Keratinocyte (primary cell): Measurements from ENCODE around the gene CBY1. TPM values are rescaled to one million over a fixed set of nuclear protein-coding genes. Genes with fewer than 3 reads are reported as not detected.

Experiments used
- DNase-seq: peaks from one replicate; pipeline ENCODE4 v3.0.0-alpha.2; 2011; ENCODE audit warnings: low read depth, missing footprints, low spot score
- FAIRE-seq: peaks from 2 replicates; lab custom pipeline; 2011; peaks lifted over from hg19 to GRCh38; lab: Jason Lieb, UNC
- H2AFZ ChIP-seq: 2 replicates; pipeline ENCODE4 v1.6.0; 2012; ENCODE audit warnings: low read length, control low read depth, inconsistent platforms; ENCODE audit not compliant: control insufficient read depth
- H3K27ac ChIP-seq: 2 replicates; pipeline ENCODE4 v1.5.1; 2011; ENCODE audit warnings: low read length; ENCODE audit not compliant: control insufficient read depth, insufficient read depth
- H3K27me3 ChIP-seq: 3 replicates; pipeline ENCODE4 v1.6.0; 2011; ENCODE audit warnings: low read length; ENCODE audit not compliant: control insufficient read depth, insufficient read depth; ENCODE audit errors: extremely low read depth
- H3K36me3 ChIP-seq, 2 experiments: 2 replicates in 1 of 2; 3 replicates in 1 of 2; pipeline ENCODE4 v1.5.1; 2011; ENCODE audit warnings: low read length in 2 of 2, mild to moderate bottlenecking in 1 of 2; ENCODE audit not compliant: control insufficient read depth in 2 of 2, insufficient read depth in 2 of 2; ENCODE audit errors: extremely low read depth in 1 of 2
- H3K4me1 ChIP-seq: 3 replicates; pipeline ENCODE4 v1.5.1; 2011; ENCODE audit warnings: low read length; ENCODE audit not compliant: control insufficient read depth, insufficient read depth; ENCODE audit errors: extremely low read depth
- H3K4me2 ChIP-seq: 3 replicates; pipeline ENCODE4 v1.6.0; 2011; ENCODE audit warnings: low read depth, low read length; ENCODE audit not compliant: control insufficient read depth, insufficient read depth; ENCODE audit errors: extremely low read depth
- H3K4me3 ChIP-seq, 3 experiments: fragments of 200-600 bp in 1 of 3; sonication (generic) in 1 of 3; 2 replicates in 2 of 3; 3 replicates in 1 of 3; pipeline ENCODE4 v1.5.1; 2011 to 2016; ENCODE audit warnings: low read length in 3 of 3, mild to moderate bottlenecking in 3 of 3, control low read depth in 2 of 3, inconsistent platforms in 1 of 3, low read depth in 1 of 3, mixed read lengths in 1 of 3, mixed run types in 1 of 3, moderate library complexity in 1 of 3; ENCODE audit not compliant: control insufficient read depth in 2 of 3, insufficient read depth in 2 of 3; ENCODE audit errors: extremely low read depth in 1 of 3
- H3K79me2 ChIP-seq: 2 replicates; pipeline ENCODE4 v1.6.0; 2012; ENCODE audit warnings: low read length; ENCODE audit not compliant: control insufficient read depth, insufficient read depth
- H3K9ac ChIP-seq: 3 replicates; pipeline ENCODE4 v1.6.0; 2011; ENCODE audit warnings: low read length; ENCODE audit not compliant: control insufficient read depth, insufficient read depth; ENCODE audit errors: extremely low read depth
- H3K9me1 ChIP-seq: 3 replicates; pipeline ENCODE4 v1.6.0; 2011; ENCODE audit warnings: low read length; ENCODE audit not compliant: control insufficient read depth, insufficient read depth; ENCODE audit errors: extremely low read depth
- H3K9me3 ChIP-seq: 2 replicates; pipeline ENCODE4 v1.5.1; 2012; ENCODE audit warnings: low read depth, low read length; ENCODE audit not compliant: control insufficient read depth
- H4K20me1 ChIP-seq: 3 replicates; pipeline ENCODE4 v1.6.0; 2011; ENCODE audit warnings: low read length; ENCODE audit not compliant: control insufficient read depth, insufficient read depth; ENCODE audit errors: extremely low read depth
- CTCF ChIP-seq, 3 experiments: IDR thresholded peaks in 1 of 3; conservative IDR thresholded peaks in 1 of 3; optimal IDR thresholded peaks in 1 of 3; 2 replicates in 2 of 3; 3 replicates in 1 of 3; pipeline versions ENCODE3 to v1.5.1; 2011; ENCODE audit warnings: low read length in 3 of 3, mild to moderate bottlenecking in 3 of 3, moderate library complexity in 2 of 3, control low read depth in 1 of 3, inconsistent platforms in 1 of 3; ENCODE audit not compliant: insufficient read depth in 2 of 3; ENCODE audit errors: extremely low read depth in 1 of 3
- EZH2 ChIP-seq: IDR thresholded peaks from one replicate; pipeline ENCODE4 v1.6.1; 2012; ENCODE audit warnings: inconsistent platforms, mild to moderate bottlenecking, low read length, moderate library complexity
- dilution Hi-C: fragments of 300-500 bp; cut with MboI; formaldehyde crosslinking; loops from one replicate; pipeline ENCODE4 v1.7.0; 2020; ENCODE audit warnings: low sequenced_read_pairs; ENCODE audit not compliant: extremely low pct_ligation_motif_present
- polyA plus RNA-seq, 5 experiments: library from polyadenylated mRNA; depleted of rRNA in 3 of 5; stranded (reverse) in 3 of 5; stranded (forward) in 1 of 5; unstranded in 1 of 5; fragments of >200 nt; gene quantifications; 1 replicate in 1 of 5; 2 replicates in 3 of 5; 3 replicates in 1 of 5; pipeline versions ENCODE4 v1.2.1 to v1.2.3, GENCODE V29; 2011 to 2012; ENCODE audit warnings: missing spikeins in 2 of 5, low read depth in 1 of 5, low replicate concordance in 1 of 5

CBY1 gene
- polyA plus RNA-seq, 1 donor (not counting 4 experiments of a cell fraction or from before 2014, with no cell fraction given) = 40.3 TPM

GRCh38 chr22:38698407-38699094, 42.1 kb downstream of the CBY1 start:
- Histone ChIP-seq H3K4me1 (peaks cover 45% of the 10 kb centered on the region), H3K4me3 (peak overlapping the region; percentile 68 to 81 (median 74)), H3K36me3 (peaks cover 3 to 13% of the 10 kb centered on the region in 2 experiments), H3K9me3 (no peaks in the 10 kb centered on the region), H3K27me3 (no peaks in the 10 kb centered on the region), H3K4me2 (peak overlapping the region; percentile 89), H3K27ac (peak overlapping the region; percentile 83), H4K20me1 (no peaks in the 10 kb centered on the region), H3K9ac (no peak overlapping the region), H3K79me2 (peaks cover 58% of the 10 kb centered on the region), H2AFZ (no peak overlapping the region), H3K9me1 (no peaks in the 10 kb centered on the region)
- dilution Hi-C loops = no loop called here
- FAIRE-seq (no peak), DNase-seq (no peak)
- TF ChIP-seq EZH2 (no peak), CTCF (optimal IDR thresholded peaks at IDR 0.05 in 1 of 3, IDR thresholded peaks at IDR 0.05 in 1 of 3, conservative IDR thresholded peaks at IDR 0.05 in 1 of 3; ENCODE audit: extremely low read depth in 1 of 3, insufficient read depth in 2 of 3, low read length in 3 of 3) (no peak)

GRCh38 chr22:38699143-38699542, 42.7 kb downstream of the CBY1 start:
- DNase-seq = no peak
- Histone ChIP-seq H3K9me3 (no peaks in the 10 kb centered on the region), H2AFZ (no peak overlapping the region), H4K20me1 (no peaks in the 10 kb centered on the region), H3K4me2 (peak overlapping the region; percentile 89), H3K79me2 (peaks cover 52% of the 10 kb centered on the region), H3K27ac (peak overlapping the region; percentile 94), H3K9ac (peak overlapping the region; percentile 93), H3K4me3 (peak overlapping the region; percentile 68 to 81 (median 74)), H3K27me3 (no peaks in the 10 kb centered on the region), H3K9me1 (no peaks in the 10 kb centered on the region), H3K36me3 (peaks cover 1 to 11% of the 10 kb centered on the region in 2 experiments), H3K4me1 (peaks cover 45% of the 10 kb centered on the region)
- no peak for FAIRE-seq
- dilution Hi-C loops = no loop called here
- no peak for TF ChIP-seq EZH2
- no peak for TF ChIP-seq CTCF (optimal IDR thresholded peaks at IDR 0.05 in 1 of 3, IDR thresholded peaks at IDR 0.05 in 1 of 3, conservative IDR thresholded peaks at IDR 0.05 in 1 of 3; ENCODE audit: extremely low read depth in 1 of 3, insufficient read depth in 2 of 3, low read length in 3 of 3)
